WTC11 (cell line): ENCODE data around the gene GPRC5C. TPM values are rescaled to one million over a fixed set of nuclear protein-coding genes. Genes with fewer than 3 reads are reported as not detected.

ENCODE experiments used
- ATAC-seq: fragments of 200-7000 bp; cut with Tn5 transposase; 2 replicates; pipeline ENCODE4 v1.10.0; 2021; ENCODE audit warnings: mild to moderate bottlenecking, moderate library complexity
- CTCF ChIA-PET: fragments of 300-600 bp; sonication (Branson Sonifier 250); formaldehyde crosslinking; loops from one replicate; lab custom pipeline; 2021; ENCODE audit warnings: antibody characterized with exemption; lab: Charles Lee
- POLR2A ChIA-PET: fragments of 350-600 bp; sonication (Branson Sonifier 250); formaldehyde crosslinking; loops from one replicate; lab custom pipeline; 2021; ENCODE audit warnings: antibody characterized with exemption; lab: Charles Lee
- DNase-seq: peaks from one replicate; pipeline ENCODE4 v3.0.0; 2021; ENCODE audit warnings: low spot score
- H3K27ac Mint-ChIP-seq: 2 replicates; pipeline ENCODE4 v1.8.0; 2021; ENCODE audit warnings: mixed read lengths
- H3K27me3 Mint-ChIP-seq: 2 replicates; pipeline ENCODE4 v1.8.0; 2021; ENCODE audit warnings: low read depth, mild to moderate bottlenecking, moderate library complexity, mixed read lengths
- H3K36me3 Mint-ChIP-seq: 2 replicates; pipeline ENCODE4 v1.8.0; 2021; ENCODE audit warnings: mixed read lengths
- H3K4me1 Mint-ChIP-seq: 2 replicates; pipeline ENCODE4 v1.8.0; 2022; ENCODE audit warnings: mixed read lengths
- H3K4me3 Mint-ChIP-seq: 2 replicates; pipeline ENCODE4 v1.8.0; 2021; ENCODE audit warnings: mild to moderate bottlenecking, moderate library complexity, mixed read lengths
- H3K9me3 Mint-ChIP-seq: 2 replicates; pipeline ENCODE4 v1.8.0; 2021; ENCODE audit warnings: mixed read lengths
- ATF2 ChIP-seq: sonication (generic); formaldehyde crosslinking; IDR thresholded peaks from 2 replicates; pipeline ENCODE4 v1.8.1; 2022; ENCODE audit warnings: low read depth, missing genetic modification reagents, borderline replicate concordance
- ATF3 ChIP-seq: sonication (generic); formaldehyde crosslinking; conservative IDR thresholded peaks from 2 replicates; pipeline ENCODE4 v1.8.1; 2022; ENCODE audit warnings: mild to moderate bottlenecking, missing genetic modification reagents
- E2F1 ChIP-seq: sonication (generic); formaldehyde crosslinking; IDR thresholded peaks from 2 replicates; pipeline ENCODE4 v1.8.0; 2022; ENCODE audit warnings: mild to moderate bottlenecking, missing genetic modification reagents
- E2F5 ChIP-seq: sonication (generic); formaldehyde crosslinking; IDR thresholded peaks from 2 replicates; pipeline ENCODE4 v1.8.1; 2022; ENCODE audit warnings: mild to moderate bottlenecking, moderate library complexity, missing genetic modification reagents
- ETV6 ChIP-seq: sonication (generic); formaldehyde crosslinking; IDR thresholded peaks from 2 replicates; pipeline ENCODE4 v1.8.1; 2022; ENCODE audit warnings: mild to moderate bottlenecking, missing genetic modification reagents
- FOXJ3 ChIP-seq: sonication (generic); formaldehyde crosslinking; IDR thresholded peaks from 2 replicates; pipeline ENCODE4 v1.9.0; 2021; ENCODE audit warnings: missing genetic modification reagents, mild to moderate bottlenecking, borderline replicate concordance
- FOXK1 ChIP-seq: sonication (generic); formaldehyde crosslinking; IDR thresholded peaks from 2 replicates; pipeline ENCODE4 v1.8.0; 2022; ENCODE audit warnings: mild to moderate bottlenecking, moderate library complexity, missing genetic modification reagents
- GRHL2 ChIP-seq: fragments of 250-450 bp; sonication (Bioruptor Pico); IDR thresholded peaks from 2 replicates; pipeline ENCODE4 v1.8.0; 2022; ENCODE audit warnings: mild to moderate bottlenecking, moderate library complexity; ENCODE audit not compliant: insufficient replicate concordance, severe bottlenecking
- HMGA2 ChIP-seq: fragments of 250-450 bp; sonication (Bioruptor Pico); IDR thresholded peaks from 2 replicates; pipeline ENCODE4 v1.4.0; 2021; ENCODE audit warnings: mild to moderate bottlenecking, moderate library complexity
- IRF1 ChIP-seq: sonication (generic); formaldehyde crosslinking; IDR thresholded peaks from 2 replicates; pipeline ENCODE4 v1.8.0; 2023; ENCODE audit warnings: missing genetic modification reagents
- MAX ChIP-seq: sonication (generic); formaldehyde crosslinking; IDR thresholded peaks from 2 replicates; pipeline ENCODE4 v1.8.0; 2022; ENCODE audit warnings: mild to moderate bottlenecking, missing genetic modification reagents
- NR2C2 ChIP-seq: sonication (generic); formaldehyde crosslinking; IDR thresholded peaks from 2 replicates; pipeline ENCODE4 v1.8.0; 2022; ENCODE audit warnings: mild to moderate bottlenecking, missing genetic modification reagents
- SP1 ChIP-seq: sonication (generic); formaldehyde crosslinking; conservative IDR thresholded peaks from 2 replicates; pipeline ENCODE4 v1.8.1; 2022; ENCODE audit warnings: missing genetic modification reagents
- TP53 ChIP-seq: sonication (generic); formaldehyde crosslinking; IDR thresholded peaks from 2 replicates; pipeline ENCODE4 v1.8.1; 2023; ENCODE audit warnings: mild to moderate bottlenecking, missing genetic modification reagents
- ZBTB21 ChIP-seq: sonication (generic); formaldehyde crosslinking; IDR thresholded peaks from 2 replicates; pipeline ENCODE4 v1.8.1; 2023; ENCODE audit warnings: mild to moderate bottlenecking, missing genetic modification reagents, borderline replicate concordance
- ZBTB43 ChIP-seq: sonication (generic); formaldehyde crosslinking; IDR thresholded peaks from 2 replicates; pipeline ENCODE4 v1.8.1; 2023; ENCODE audit warnings: mild to moderate bottlenecking, missing genetic modification reagents
- ZNF121 ChIP-seq: sonication (generic); formaldehyde crosslinking; IDR thresholded peaks from 2 replicates; pipeline ENCODE4 v1.8.0; 2023; ENCODE audit warnings: missing genetic modification reagents
- ZNF232 ChIP-seq: sonication (generic); formaldehyde crosslinking; IDR thresholded peaks from 2 replicates; pipeline ENCODE4 v1.8.0; 2022; ENCODE audit warnings: mild to moderate bottlenecking, missing genetic modification reagents
- ZNF416 ChIP-seq: fragments of 250-450 bp; sonication (Bioruptor Pico); IDR thresholded peaks from 2 replicates; pipeline ENCODE4 v1.9.0; 2021; ENCODE audit warnings: mild to moderate bottlenecking, inconsistent platforms
- ZNF423 ChIP-seq: fragments of 250-450 bp; sonication (Bioruptor Pico); IDR thresholded peaks from 2 replicates; pipeline ENCODE4 v2.1.2; 2022; ENCODE audit warnings: mild to moderate bottlenecking, moderate library complexity
- ZNF425 ChIP-seq: fragments of 250-450 bp; sonication (Bioruptor Pico); conservative IDR thresholded peaks from 2 replicates; pipeline ENCODE4 v1.9.0; 2021; ENCODE audit warnings: mild to moderate bottlenecking
- total RNA-seq: library from RNA; stranded (reverse); gene quantifications from 3 replicates; pipeline ENCODE4 v1.2.3, GENCODE V29; 2021

Gene GPRC5C
- total RNA-seq, 1 experiment from 2014 or later: 19.6 TPM

- TF ChIP-seq IRF1 (CRISPR knock-in tag) (no peak), FOXK1 (CRISPR knock-in tag) (no peak), ZNF416 (CRISPR knock-in tag) (no peak), HMGA2 (CRISPR knock-in tag) (no peak), GRHL2 (CRISPR knock-in tag) (no peak)
These were observed 10.4 kb downstream of the GPRC5C start (continued) for GRCh38 chr17:74442291-74442669.

GRCh38 chr17:74442670-74443515 is 11.0 kb downstream of the GPRC5C start:
- peaks cover 7% of the 10 kb centered on the region; the same call in 1 of the 2 replicates for H3K36me3 Mint-ChIP-seq
- H3K9me3 Mint-ChIP-seq: peaks cover 1% of the 10 kb centered on the region
- peak overlapping the region; percentile 20 for H3K4me3 Mint-ChIP-seq
- H3K27ac Mint-ChIP-seq: no peak overlapping the region
- ChIA-PET POLR2A (interaction anchor here (0.6 to 2.4 kb wide), 4 partner anchors 10 to 64 kb away, joined by 3 to 11 read pairs (median 4); no protein-coding TSS in a partner anchor), CTCF (interaction anchor here (1.8 to 5.8 kb wide), 3 partner anchors 11 to 75 kb away, joined by 13 to 36 read pairs (median 16); partner anchors contain the start of gene GPR142)
- DNase-seq (peak; percentile 66), ATAC-seq (peak; percentile 80)
- TF ChIP-seq ZBTB43 (CRISPR knock-in tag) (no peak), SP1 (CRISPR knock-in tag) (0 out of 2 replicates have a peak, but pooled peaks have one; percentile 31), ZNF423 (CRISPR knock-in tag) (peak; percentile 80), ATF3 (no peak)
- no peaks in the 10 kb centered on the region for H3K27me3 Mint-ChIP-seq
- H3K4me1 Mint-ChIP-seq: peaks cover 25% of the 10 kb centered on the region

- no peak for DNase-seq
- TF ChIP-seq E2F5 (CRISPR knock-in tag): no peak
- TF ChIP-seq ZNF121 (CRISPR knock-in tag): no peak
- no peak for TF ChIP-seq ZBTB21 (CRISPR knock-in tag)
- TF ChIP-seq E2F1 (CRISPR knock-in tag): no peak
- TF ChIP-seq ETV6 (CRISPR knock-in tag): no peak
- TF ChIP-seq MAX (CRISPR knock-in tag): no peak
- no peak for TF ChIP-seq FOXJ3
- TF ChIP-seq ZNF232 (CRISPR knock-in tag): no peak
- TF ChIP-seq ATF2 (CRISPR knock-in tag): no peak
- no peak for TF ChIP-seq FOXK1 (CRISPR knock-in tag)
- TF ChIP-seq ZNF425 (CRISPR knock-in tag): no peak
- no peak for TF ChIP-seq NR2C2 (CRISPR knock-in tag)
- no peak for TF ChIP-seq ATF3
- TF ChIP-seq TP53 (CRISPR knock-in tag): no peak
- TF ChIP-seq, all 79 proteins: peak for 0
- no peak overlapping the region for H3K27ac Mint-ChIP-seq
- no peaks in the 10 kb centered on the region for H3K9me3 Mint-ChIP-seq
- ChIA-PET POLR2A (interaction anchor here (0.6 to 2.4 kb wide), 3 partner anchors 10 to 64 kb away, joined by 3 to 11 read pairs (median 4); no protein-coding TSS in a partner anchor), CTCF (interaction anchor here (1.0 to 5.8 kb wide), 8 partner anchors 10 to 142 kb away, joined by 3 to 36 read pairs (median 4); partner anchors contain the start of gene GPR142)
- peaks cover 7% of the 10 kb centered on the region; the same call in 1 of the 2 replicates for H3K36me3 Mint-ChIP-seq
- no peak for ATAC-seq
- H3K27me3 Mint-ChIP-seq: no peaks in the 10 kb centered on the region
- no peak overlapping the region for H3K4me3 Mint-ChIP-seq
- H3K4me1 Mint-ChIP-seq: peaks cover 25% of the 10 kb centered on the region
These were observed 11.8 kb downstream of the GPRC5C start for GRCh38 chr17:74443516-74444296.
